Mesothelial cell of epicardium (in vitro differentiated cells): ENCODE data around the gene SMNDC1. TPM values are rescaled to one million over a fixed set of nuclear protein-coding genes. Genes with fewer than 3 reads are reported as not detected.

Experiments
- DNase-seq, 2 experiments: peaks; one replicate each; pipeline ENCODE4 v3.0.0; 2021; ENCODE audit warnings: low spot score in 2 of 2; ENCODE audit not compliant: unreplicated experiment in 2 of 2
- H3K27ac Mint-ChIP-seq: 2 replicates; pipeline ENCODE4 v1.8.0; 2021; ENCODE audit warnings: mixed read lengths
- H3K27me3 Mint-ChIP-seq: 2 replicates; pipeline ENCODE4 v1.8.0; 2021; ENCODE audit warnings: low read depth, mixed read lengths
- H3K36me3 Mint-ChIP-seq: 2 replicates; pipeline ENCODE4 v1.8.0; 2021; ENCODE audit warnings: mixed read lengths
- H3K4me1 Mint-ChIP-seq: 2 replicates; pipeline ENCODE4 v1.8.0; 2021; ENCODE audit warnings: mixed read lengths
- H3K4me3 Mint-ChIP-seq: 2 replicates; pipeline ENCODE4 v1.8.0; 2021; ENCODE audit warnings: mild to moderate bottlenecking, moderate library complexity, mixed read lengths
- H3K9me3 Mint-ChIP-seq: 2 replicates; pipeline ENCODE4 v1.8.0; 2021; ENCODE audit warnings: mixed read lengths
- CTCF ChIP-seq: fragments of 200-600 bp; sonication (generic); IDR thresholded peaks from one replicate; pipeline ENCODE4 v1.5.0; 2021; ENCODE audit warnings: antibody characterized with exemption; ENCODE audit not compliant: unreplicated experiment
- total RNA-seq: library from RNA; stranded (reverse); gene quantifications from 3 replicates; pipeline ENCODE4 v1.2.1, GENCODE V29; 2021

The SMNDC1 gene
- total RNA-seq, 1 donor from 2014 or later: 38.5 TPM

- no peak for TF ChIP-seq CTCF
- H3K4me3 Mint-ChIP-seq: no peak overlapping the region
- no peak overlapping the region for H3K27ac Mint-ChIP-seq
- no peaks in the 10 kb centered on the region for H3K4me1 Mint-ChIP-seq
- DNase-seq: no peak
- H3K27me3 Mint-ChIP-seq: peaks cover 24% of the 10 kb centered on the region
- no peaks in the 10 kb centered on the region for H3K9me3 Mint-ChIP-seq
- no peaks in the 10 kb centered on the region for H3K36me3 Mint-ChIP-seq
Measured at GRCh38 chr10:110343947-110344346, 39.2 kb upstream of the SMNDC1 start.

GRCh38 chr10:110340816-110341215, 36.1 kb upstream of the SMNDC1 start:
- no peak overlapping the region for H3K27ac Mint-ChIP-seq
- no peaks in the 10 kb centered on the region for H3K9me3 Mint-ChIP-seq
- H3K4me1 Mint-ChIP-seq: peaks cover 20% of the 10 kb centered on the region
- no peak for DNase-seq
- no peak for TF ChIP-seq CTCF
- no peak overlapping the region for H3K4me3 Mint-ChIP-seq
- peaks cover 18% of the 10 kb centered on the region for H3K27me3 Mint-ChIP-seq
- H3K36me3 Mint-ChIP-seq: no peaks in the 10 kb centered on the region

GRCh38 chr10:110340122-110340521, 35.4 kb upstream of the SMNDC1 start:
- Mint-ChIP-seq H3K4me3 (no peak overlapping the region), H3K4me1 (peaks cover 25% of the 10 kb centered on the region), H3K9me3 (no peaks in the 10 kb centered on the region), H3K27me3 (peaks cover 18% of the 10 kb centered on the region), H3K27ac (no peak overlapping the region), H3K36me3 (no peaks in the 10 kb centered on the region)
- no peak for TF ChIP-seq CTCF
- no peak for DNase-seq

GRCh38 chr10:110337906-110338305, 33.2 kb upstream of the SMNDC1 start:
- no peaks in the 10 kb centered on the region for H3K36me3 Mint-ChIP-seq

GRCh38 chr10:110337401-110337800, 32.7 kb upstream of the SMNDC1 start:
- TF ChIP-seq CTCF: no peak
- Mint-ChIP-seq H3K9me3 (no peaks in the 10 kb centered on the region), H3K27me3 (peaks cover 4% of the 10 kb centered on the region), H3K4me1 (peaks cover 25% of the 10 kb centered on the region), H3K27ac (no peak overlapping the region), H3K36me3 (no peaks in the 10 kb centered on the region), H3K4me3 (no peak overlapping the region)
- DNase-seq: no peak

More at GRCh38 chr10:110337906-110338305, 33.2 kb upstream of the SMNDC1 start:
- peaks cover 25% of the 10 kb centered on the region for H3K4me1 Mint-ChIP-seq
- H3K9me3 Mint-ChIP-seq: no peaks in the 10 kb centered on the region
- no peak for DNase-seq
- no peak overlapping the region for H3K4me3 Mint-ChIP-seq
- H3K27me3 Mint-ChIP-seq: peaks cover 9% of the 10 kb centered on the region
- TF ChIP-seq CTCF: no peak
- H3K27ac Mint-ChIP-seq: no peak overlapping the region

GRCh38 chr10:110336111-110336721, 31.5 kb upstream of the SMNDC1 start:
- H3K9me3 Mint-ChIP-seq: no peaks in the 10 kb centered on the region
- H3K27ac Mint-ChIP-seq: peak overlapping the region; percentile 84
- H3K27me3 Mint-ChIP-seq: no peaks in the 10 kb centered on the region
- H3K4me3 Mint-ChIP-seq: no peak overlapping the region
- H3K4me1 Mint-ChIP-seq: peaks cover 25% of the 10 kb centered on the region
- H3K36me3 Mint-ChIP-seq: no peaks in the 10 kb centered on the region
- no peak for DNase-seq
- TF ChIP-seq CTCF: no peak
